ENCODE results near the gene EMID1.

The EMID1 gene

GRCh38 chr22:29205594-29206371, at the start of gene EMID1:
TSS of gene EMID1 (plus strand) at chr22:29205896. CDS start at chr22:29206039, 143 bp downstream.
- POLR2A ChIA-PET, result interaction anchor here (0.8 to 2.5 kb wide), 5 partner anchors 8 to 61 kb away, joined by 3 to 7 read pairs (median 3); no protein-coding TSS in a partner anchor
- DNase-seq (ENCODE audit: extremely low spot score), result peak; percentile 77
- CTCF ChIA-PET, result interaction anchor here (0.5 to 1.2 kb wide), 3 partner anchors 10 to 42 kb away, joined by 3 to 5 read pairs (median 3); no protein-coding TSS in a partner anchor
- no peak for TF ChIP-seq BHLHE40 (IDR thresholded peaks at IDR 0.05; ENCODE audit: borderline replicate concordance)
- no peak for TF ChIP-seq ELF4 (IDR thresholded peaks at IDR 0.05)
- no peak for TF ChIP-seq FOXK2 (IDR thresholded peaks at IDR 0.05)
- TF ChIP-seq SUZ12 (IDR thresholded peaks at IDR 0.05), result no peak
- no peak for TF ChIP-seq LEF1 (IDR thresholded peaks at IDR 0.05; ENCODE audit: borderline replicate concordance)
- no peak for TF ChIP-seq FOXA1 (IDR thresholded peaks at IDR 0.05)

- CTCF ChIA-PET, result no interaction called here
- TF ChIP-seq SUZ12 (IDR thresholded peaks at IDR 0.05), result no peak
- no peak for TF ChIP-seq SP1 (IDR thresholded peaks at IDR 0.05)
- TF ChIP-seq BHLHE40 (IDR thresholded peaks at IDR 0.05; ENCODE audit: borderline replicate concordance), result no peak
- no peak for TF ChIP-seq CTBP1 (IDR thresholded peaks at IDR 0.05; ENCODE audit: borderline replicate concordance)
- TF ChIP-seq ELF4 (IDR thresholded peaks at IDR 0.05), result no peak
- TF ChIP-seq FOXM1 (IDR thresholded peaks at IDR 0.05; ENCODE audit: borderline replicate concordance), result no peak
- TF ChIP-seq ZNF384 (IDR thresholded peaks at IDR 0.05), result no peak
- TF ChIP-seq HDGF (IDR thresholded peaks at IDR 0.05; ENCODE audit: borderline replicate concordance), result no peak
- TF ChIP-seq NFRKB (IDR thresholded peaks at IDR 0.05), result no peak
- no peak for TF ChIP-seq L3MBTL2 (conservative IDR thresholded peaks at IDR 0.05)
- TF ChIP-seq LEF1 (IDR thresholded peaks at IDR 0.05; ENCODE audit: borderline replicate concordance), result no peak
- TF ChIP-seq FOXA1 (IDR thresholded peaks at IDR 0.05), result no peak
- no peak for TF ChIP-seq TARDBP (IDR thresholded peaks at IDR 0.05)
- no peak for DNase-seq (ENCODE audit: extremely low spot score)
- POLR2A ChIA-PET, result no interaction called here
Measured at GRCh38 chr22:29155966-29156365, 49.7 kb upstream of the EMID1 start.

GRCh38 chr22:29156507-29156906, 49.2 kb upstream of the EMID1 start:
- ChIA-PET CTCF (no interaction called here), POLR2A (no interaction called here)

GRCh38 chr22:29157759-29158535, 47.7 kb upstream of the EMID1 start:
- DNase-seq (ENCODE audit: extremely low spot score), result no peak
- ChIA-PET CTCF (no interaction called here), POLR2A (no interaction called here)
- TF ChIP-seq L3MBTL2 (conservative IDR thresholded peaks at IDR 0.05), result 0 out of 2 replicates have a peak, but pooled peaks have one; percentile 49
- TF ChIP-seq FOXA1 (IDR thresholded peaks at IDR 0.05), result no peak

More at GRCh38 chr22:29156507-29156906, 49.2 kb upstream of the EMID1 start:
- no peak for TF ChIP-seq SUZ12 (IDR thresholded peaks at IDR 0.05)
- TF ChIP-seq FOXA1 (IDR thresholded peaks at IDR 0.05), result no peak
- no peak for TF ChIP-seq ARNT (IDR thresholded peaks at IDR 0.05)
- TF ChIP-seq L3MBTL2 (conservative IDR thresholded peaks at IDR 0.05), result no peak
- TF ChIP-seq FOXM1 (IDR thresholded peaks at IDR 0.05; ENCODE audit: borderline replicate concordance), result no peak
- TF ChIP-seq FOXK2 (IDR thresholded peaks at IDR 0.05), result no peak
- DNase-seq (ENCODE audit: extremely low spot score), result no peak

- CTCF ChIA-PET, result no interaction called here
- TF ChIP-seq ZNF384 (IDR thresholded peaks at IDR 0.05), result no peak
- TF ChIP-seq LEF1 (IDR thresholded peaks at IDR 0.05; ENCODE audit: borderline replicate concordance), result no peak
- TF ChIP-seq BHLHE40 (IDR thresholded peaks at IDR 0.05; ENCODE audit: borderline replicate concordance), result no peak
- no peak for TF ChIP-seq ELF4 (IDR thresholded peaks at IDR 0.05)
- no peak for TF ChIP-seq ARNT (IDR thresholded peaks at IDR 0.05)
- TF ChIP-seq CTBP1 (IDR thresholded peaks at IDR 0.05; ENCODE audit: borderline replicate concordance), result no peak
- no peak for TF ChIP-seq HDGF (IDR thresholded peaks at IDR 0.05; ENCODE audit: borderline replicate concordance)
- TF ChIP-seq PKNOX1 (IDR thresholded peaks at IDR 0.05), result no peak
- DNase-seq (ENCODE audit: extremely low spot score), result no peak
- POLR2A ChIA-PET, result no interaction called here
Measured at GRCh38 chr22:29158546-29158945, 47.1 kb upstream of the EMID1 start.

- POLR2A ChIA-PET, result no interaction called here
- CTCF ChIA-PET, result no interaction called here
Measured at GRCh38 chr22:29163808-29164207, 41.9 kb upstream of the EMID1 start.

More at GRCh38 chr22:29163808-29164207, 41.9 kb upstream of the EMID1 start:
- TF ChIP-seq BHLHE40 (IDR thresholded peaks at IDR 0.05; ENCODE audit: borderline replicate concordance) (no peak), ARNT (IDR thresholded peaks at IDR 0.05) (no peak), CTBP1 (IDR thresholded peaks at IDR 0.05; ENCODE audit: borderline replicate concordance) (no peak), ELF4 (IDR thresholded peaks at IDR 0.05) (no peak), PKNOX1 (IDR thresholded peaks at IDR 0.05) (no peak), SP1 (IDR thresholded peaks at IDR 0.05) (no peak), HDGF (IDR thresholded peaks at IDR 0.05; ENCODE audit: borderline replicate concordance) (no peak), TARDBP (IDR thresholded peaks at IDR 0.05) (no peak), NFRKB (IDR thresholded peaks at IDR 0.05) (no peak), L3MBTL2 (conservative IDR thresholded peaks at IDR 0.05) (no peak)
- DNase-seq (ENCODE audit: extremely low spot score), result no peak

All from HEK293T (cell line).